K562 (cell line): ENCODE data around the gene AHNAK. TPM values are rescaled to one million over a fixed set of nuclear protein-coding genes. Genes with fewer than 3 reads are reported as not detected.

ENCODE experiments used
- ATAC-seq: fragments of 200-7000 bp; cut with Tn5 transposase; 3 replicates; pipeline ENCODE4 v1.9.1; 2020; ENCODE audit warnings: moderate library complexity
- BruUV-seq: library from RNA; stranded (reverse); fragments of 400-500 nt; replicated peaks from 2 replicates; lab custom pipeline; 2021; lab: Mats Ljungman, UMichigan
- CTCF ChIA-PET: fragments of 300-600 bp; formaldehyde crosslinking; extraction: SDS; loops from one replicate; lab custom pipeline; 2021; ENCODE audit warnings: low intra/inter-chr PET ratio; lab: Yijun Ruan, JAX
- POLR2A ChIA-PET: fragments of 300-600, 350-650 bp; sonication (Branson Sonifier 250); formaldehyde crosslinking; extraction: SDS; loops from one replicate; lab custom pipeline; 2021; ENCODE audit warnings: antibody characterized with exemption, inconsistent platforms; lab: Yijun Ruan, JAX
- DNase-seq, 4 experiments: peaks; one replicate each; pipeline versions ENCODE4 v3.0.0 to v3.0.0-alpha.2; 2011 to 2018; ENCODE audit warnings: low spot score in 3 of 4, mixed read lengths in 3 of 4; ENCODE audit errors: extremely low read depth in 1 of 4
- FAIRE-seq: peaks from 2 replicates; lab custom pipeline; 2011; peaks lifted over from hg19 to GRCh38; lab: Jason Lieb, UNC
- H2AFZ ChIP-seq: 2 replicates; pipeline ENCODE4 v1.6.0; 2011; ENCODE audit warnings: low read depth, low read length, control low read depth, inconsistent platforms
- H3K27ac ChIP-seq: fragments of 200-600 bp; 3 replicates; pipeline ENCODE4 v1.8.0; 2011; ENCODE audit warnings: low read depth, mild to moderate bottlenecking, control low read depth, inconsistent platforms, low read length, moderate library complexity, mixed read lengths; ENCODE audit errors: extremely low read depth
- H3K27me3 ChIP-seq, 2 experiments: fragments of 300-600 bp in 1 of 2; 2 replicates in 1 of 2; 3 replicates in 1 of 2; pipeline versions ENCODE4 v1.6.0 to v1.8.0; 2011; ENCODE audit warnings: inconsistent platforms in 2 of 2, low read length in 2 of 2, mild to moderate bottlenecking in 1 of 2, mixed read lengths in 1 of 2, moderate library complexity in 1 of 2; ENCODE audit not compliant: control insufficient read depth in 2 of 2, insufficient read depth in 2 of 2
- H3K36me3 ChIP-seq: fragments of 300-600 bp; 3 replicates; pipeline ENCODE4 v1.8.0; 2011; ENCODE audit warnings: mild to moderate bottlenecking, low read length, inconsistent platforms; ENCODE audit not compliant: control insufficient read depth, insufficient read depth
- H3K4me1 ChIP-seq, 2 experiments: fragments of 200-600 bp in 1 of 2; replicated peaks in 1 of 2; 2 replicates in 1 of 2; 3 replicates in 1 of 2; pipeline versions ENCODE4 v1.5.1 to v1.8.0; 2011; ENCODE audit warnings: inconsistent platforms in 2 of 2, low read length in 2 of 2, mild to moderate bottlenecking in 1 of 2, mixed read lengths in 1 of 2, moderate library complexity in 1 of 2; ENCODE audit not compliant: control insufficient read depth in 2 of 2, insufficient read depth in 2 of 2
- H3K4me2 ChIP-seq: 2 replicates; pipeline ENCODE4 v1.6.1; 2011; ENCODE audit warnings: low read length, control low read depth, inconsistent platforms, mixed read lengths; ENCODE audit not compliant: insufficient read depth
- H3K4me3 ChIP-seq: fragments of 200-600 bp; sonication (generic), shearing (Covaris generic); 2 replicates; pipeline ENCODE4 v1.5.1; 2016; ENCODE audit warnings: control low read depth, inconsistent platforms
- H3K79me2 ChIP-seq: fragments of 200-600 bp; 3 replicates; pipeline ENCODE4 v1.8.0; 2011; ENCODE audit warnings: low read length, inconsistent platforms; ENCODE audit not compliant: control insufficient read depth, insufficient read depth
- H3K9ac ChIP-seq, 2 experiments: 2 replicates each; pipeline versions ENCODE4 v1.6.0 to v1.6.1; 2011; ENCODE audit warnings: low read depth in 2 of 2, low read length in 2 of 2, control low read depth in 1 of 2, inconsistent platforms in 1 of 2, mild to moderate bottlenecking in 1 of 2, mixed read lengths in 1 of 2; ENCODE audit not compliant: insufficient read depth in 1 of 2
- H3K9me1 ChIP-seq: one replicate; pipeline ENCODE4 v1.6.0; 2011; ENCODE audit warnings: inconsistent platforms, mild to moderate bottlenecking, low read length, moderate library complexity; ENCODE audit not compliant: control insufficient read depth, insufficient read depth
- H3K9me3 ChIP-seq: replicated peaks from 2 replicates; pipeline ENCODE4 v1.5.1; 2011; ENCODE audit warnings: low read depth, low read length, inconsistent platforms; ENCODE audit not compliant: control insufficient read depth, insufficient read depth
- H4K20me1 ChIP-seq: replicated peaks from 2 replicates; pipeline ENCODE4 v1.6.1; 2011; ENCODE audit warnings: low read length, inconsistent platforms, mixed read lengths; ENCODE audit not compliant: control insufficient read depth, insufficient read depth
- HEY1 ChIP-seq: fragments of 250-450 bp; sonication (Bioruptor Pico); IDR thresholded peaks from 2 replicates; pipeline ENCODE4 v1.5.0; 2020; ENCODE audit warnings: mild to moderate bottlenecking, moderate library complexity, borderline replicate concordance
- KDM2B ChIP-seq: fragments of 250-450 bp; sonication (Bioruptor Pico); IDR thresholded peaks from 2 replicates; pipeline ENCODE4 v1.8.0; 2021; ENCODE audit warnings: mild to moderate bottlenecking, moderate library complexity
- TFAP4 ChIP-seq: sonication (generic); formaldehyde crosslinking; IDR thresholded peaks from 2 replicates; pipeline ENCODE4 v1.8.0; 2022; ENCODE audit warnings: missing genetic modification reagents, mild to moderate bottlenecking, moderate library complexity, borderline replicate concordance
- ZC3H4 ChIP-seq: sonication (generic); formaldehyde crosslinking; IDR thresholded peaks from 2 replicates; pipeline ENCODE4 v1.9.0; 2021; ENCODE audit warnings: missing genetic modification reagents, borderline replicate concordance
- ZNF140 ChIP-seq: fragments of 250-450 bp; sonication (Bioruptor Pico); IDR thresholded peaks from 2 replicates; pipeline ENCODE4 v1.8.0; 2021; ENCODE audit warnings: moderate library complexity, mild to moderate bottlenecking, inconsistent platforms
- ZNF212 ChIP-seq: fragments of 450-650 bp; formaldehyde crosslinking; IDR thresholded peaks from 2 replicates; pipeline ENCODE4 v1.4.0; 2020; ENCODE audit warnings: mild to moderate bottlenecking
- WGBS: fragments of 100-300 bp; shearing (Covaris generic); methylation state at CpG from one replicate; pipeline ENCODE4 v1.1.6; 2016; ENCODE audit warnings: low coverage, mixed read lengths; ENCODE audit not compliant: insufficient coverage; ENCODE audit errors: missing lambda C conversion rate; 5-methylcytosine and 5-hydroxymethylcytosine counted together
- in situ Hi-C: fragments of 300-500 bp; cut with MboI; formaldehyde crosslinking; loops from 4 replicates; pipeline ENCODE4 v1.15.0; 2018; ENCODE audit warnings: inconsistent platforms, mixed read lengths
- intact Hi-C: fragments of 100-400 bp; cut with micrococcal nuclease; formaldehyde crosslinking; loops from 2 replicates; pipeline ENCODE4 v1.14.2; 2022
- polyA plus RNA-seq, 8 experiments: library from polyadenylated mRNA; depleted of rRNA in 4 of 8; stranded (reverse) in 5 of 8; unstranded in 3 of 8; fragments of >200 nt; fragmentation: Nextera tagmentation in 2 of 8; fragmentation: Illumina TruSeq in 1 of 8; extraction: Ambion mirVana in 2 of 8; extraction: Trizol in 1 of 8; gene quantifications; 2 replicates each; pipeline versions ENCODE4 v1.2.1 to v1.2.3, GENCODE V29; 2011 to 2014; ENCODE audit warnings: inconsistent platforms in 1 of 8, missing spikeins in 1 of 8
- total RNA-seq, 7 experiments: library from RNA; depleted of rRNA in 6 of 7; stranded (reverse); fragments of >200 nt in 6 of 7; fragmentation: Illumina TruSeq in 2 of 7; extraction: Trizol in 2 of 7; gene quantifications; 2 replicates each; pipeline versions ENCODE4 v1.2.1 to v1.2.3, GENCODE V29; 2011 to 2021; ENCODE audit warnings: low replicate concordance in 1 of 7

AHNAK gene
- total and polyA plus RNA-seq, 9 of the 15 experiments (the other 6 are each of a cell fraction or from before 2014, with no cell fraction given) = 1.5 to 89.7 (median 45.0) TPM

- Histone ChIP-seq H3K9me1 (no peaks in the 10 kb centered on the region), H4K20me1 (no peaks in the 10 kb centered on the region; the same call in 1 of the 2 replicates), H3K36me3 (peaks cover 25% of the 10 kb centered on the region), H3K27me3 (no peaks in the 10 kb centered on the region), H3K79me2 (no peaks in the 10 kb centered on the region), H3K27ac (peak overlapping the region; percentile 79), H3K4me3 (no peak overlapping the region), H2AFZ (peak overlapping the region; percentile 94), H3K9ac (peak overlapping the region; percentile 62 to 77; a peak in 2 of 4 replicates), H3K4me2 (peak overlapping the region; percentile 74), H3K9me3 (no peaks in the 10 kb centered on the region), H3K4me1 (peaks cover 68 to 70% of the 10 kb centered on the region in 2 experiments)
- ChIA-PET POLR2A (interaction anchor here (1.0 to 2.8 kb wide), 5 partner anchors 10 to 37 kb away, joined by 3 to 13 read pairs (median 5); partner anchors contain the start of genes EEF1G and TUT1), CTCF (no interaction called here)
- no peak for ATAC-seq
- DNase-seq = no peak
- no peak for TF ChIP-seq ZNF212
- TF ChIP-seq ZC3H4 (CRISPR knock-in tag) = 0 out of 2 replicates have a peak, but pooled peaks have one; percentile 12
- TF ChIP-seq TFAP4 (CRISPR knock-in tag) = peak; percentile 39; the same call in 1 of the 2 replicates
- no peak for TF ChIP-seq KDM2B (CRISPR knock-in tag)
- no peak for TF ChIP-seq ZNF140 (CRISPR knock-in tag)
- TF ChIP-seq HEY1 (CRISPR knock-in tag) = no peak
- WGBS = 84% methylated on average over 8 of the region's 8 CpGs
- FAIRE-seq = no peak
- intact Hi-C loops = no loop called here
- in situ Hi-C loops = loop anchor here (10.0 kb wide), 1 partner anchor 159 kb away; no protein-coding TSS in a partner anchor
- BruUV-seq = no TSS peak
These were observed 7.3 kb upstream of the AHNAK start for GRCh38 chr11:62553839-62554361.
